ENCODE results near the gene TRMO.

GRCh38 chr9:97962136-97962535 lies 39.8 kb upstream of the TRMO start:
- no peak for TF ChIP-seq CTCF (IDR thresholded peaks at IDR 0.05)
- TF ChIP-seq POLR2A (IDR thresholded peaks at IDR 0.05), result no peak

Measured in body of pancreas (tissue), 4 donors.